ENCODE measurements around the gene BHLHE40. TPM values are rescaled to one million over a fixed set of nuclear protein-coding genes. Genes with fewer than 3 reads are reported as not detected.

Gene BHLHE40
- total and polyA plus RNA-seq, 2 experiments from 2014 or later = 67.1 to 116 TPM

GRCh38 chr3:5022966-5023776 lies 43.9 kb downstream of the BHLHE40 start:
- no peak overlapping the region for H2AFZ ChIP-seq
- no peaks in the 10 kb centered on the region for H3K9me2 ChIP-seq (replicated peaks; ENCODE audit: insufficient read depth)
- H4K20me1 ChIP-seq (ENCODE audit: insufficient read depth, poor library complexity, severe bottlenecking) = no peaks in the 10 kb centered on the region
- peak; percentile 87 for DNase-seq (ENCODE audit: low spot score)
- H3K4me3 ChIP-seq = no peak overlapping the region
- no peaks in the 10 kb centered on the region for H3K36me3 ChIP-seq (replicated peaks; ENCODE audit: insufficient read depth, low read depth)
- peaks cover 12% of the 10 kb centered on the region for H3K4me1 ChIP-seq (ENCODE audit: insufficient read depth)
- H3K4me2 ChIP-seq = no peak overlapping the region
- TF ChIP-seq EZH2phosphoT487 (IDR thresholded peaks at IDR 0.05; ENCODE audit: low read depth, severe bottlenecking, unreplicated experiment) (no peak), CTCF (IDR thresholded peaks at IDR 0.05; ENCODE audit: poor library complexity) (no peak), EZH2 (IDR thresholded peaks at IDR 0.05; ENCODE audit: borderline replicate concordance) (no peak)
- H3K79me2 ChIP-seq = no peaks in the 10 kb centered on the region
- H3K9me3 ChIP-seq (ENCODE audit: low read depth) = no peaks in the 10 kb centered on the region
- H3K27ac ChIP-seq = peak overlapping the region; percentile 82
- H3K27me3 ChIP-seq = no peaks in the 10 kb centered on the region
- WGBS (ENCODE audit: low lambda C conversion rate, missing lambda C conversion rate) = 49% methylated on average over 15 of the region's 15 CpGs

GRCh38 chr3:5023777-5024346 lies 44.6 kb downstream of the BHLHE40 start:
- Histone ChIP-seq H3K9me3 (ENCODE audit: low read depth) (no peaks in the 10 kb centered on the region), H3K27me3 (no peaks in the 10 kb centered on the region), H3K36me3 (replicated peaks; ENCODE audit: insufficient read depth, low read depth) (no peaks in the 10 kb centered on the region), H3K27ac (peak overlapping the region; percentile 76), H3K4me3 (no peak overlapping the region), H3K4me2 (no peak overlapping the region), H3K9me2 (replicated peaks; ENCODE audit: insufficient read depth) (no peaks in the 10 kb centered on the region), H3K79me2 (no peaks in the 10 kb centered on the region), H4K20me1 (ENCODE audit: insufficient read depth, poor library complexity, severe bottlenecking) (no peaks in the 10 kb centered on the region), H2AFZ (no peak overlapping the region), H3K4me1 (ENCODE audit: insufficient read depth) (peaks cover 9% of the 10 kb centered on the region)
- TF ChIP-seq EZH2phosphoT487 (IDR thresholded peaks at IDR 0.05; ENCODE audit: low read depth, severe bottlenecking, unreplicated experiment) = no peak
- no peak for TF ChIP-seq EZH2 (IDR thresholded peaks at IDR 0.05; ENCODE audit: borderline replicate concordance)
- TF ChIP-seq CTCF (IDR thresholded peaks at IDR 0.05; ENCODE audit: poor library complexity) = no peak
- no peak for DNase-seq (ENCODE audit: low spot score)
- 91% methylated on average over 9 of the region's 9 CpGs for WGBS (ENCODE audit: low lambda C conversion rate, missing lambda C conversion rate)

- H3K9me2 ChIP-seq (replicated peaks; ENCODE audit: insufficient read depth) = no peaks in the 10 kb centered on the region
- TF ChIP-seq EZH2phosphoT487 (IDR thresholded peaks at IDR 0.05; ENCODE audit: low read depth, severe bottlenecking, unreplicated experiment) = no peak
- no peak for TF ChIP-seq EZH2 (IDR thresholded peaks at IDR 0.05; ENCODE audit: borderline replicate concordance)
- no peak for TF ChIP-seq CTCF (IDR thresholded peaks at IDR 0.05; ENCODE audit: poor library complexity)
- 43% methylated on average over 5 of the region's 5 CpGs for WGBS (ENCODE audit: low lambda C conversion rate, missing lambda C conversion rate)
- peak overlapping the region; percentile 75 for H3K4me2 ChIP-seq
- DNase-seq (ENCODE audit: low spot score) = no peak
- no peaks in the 10 kb centered on the region for H4K20me1 ChIP-seq (ENCODE audit: insufficient read depth, poor library complexity, severe bottlenecking)
- no peaks in the 10 kb centered on the region for H3K79me2 ChIP-seq
- peaks cover 9% of the 10 kb centered on the region for H3K4me1 ChIP-seq (ENCODE audit: insufficient read depth)
- H3K9me3 ChIP-seq (ENCODE audit: low read depth) = no peaks in the 10 kb centered on the region
- no peak overlapping the region for H3K4me3 ChIP-seq
- H2AFZ ChIP-seq = no peak overlapping the region
- peak overlapping the region; percentile 76 for H3K27ac ChIP-seq
- H3K36me3 ChIP-seq (replicated peaks; ENCODE audit: insufficient read depth, low read depth) = no peaks in the 10 kb centered on the region
- H3K27me3 ChIP-seq = no peaks in the 10 kb centered on the region
Measured at GRCh38 chr3:5026046-5026362, 46.8 kb downstream of the BHLHE40 start.
